ENCODE data around the gene ADARB1. TPM values are rescaled to one million over a fixed set of nuclear protein-coding genes. Genes with fewer than 3 reads are reported as not detected.

The ADARB1 gene
- total and polyA plus RNA-seq, 2 of the 4 experiments (the other 2 are of a cell fraction), result 39.8 to 47.3 TPM

GRCh38 chr21:45034556-45035476, 39.6 kb upstream of the ADARB1 start:
- intact Hi-C loops (cut with micrococcal nuclease), result no loop called here

More at GRCh38 chr21:45034556-45035476, 39.6 kb upstream of the ADARB1 start:
- no peaks in the 10 kb centered on the region; a peak in 1 of 4 replicates for H3K79me1 ChIP-seq (ENCODE audit: low read depth in 1 of 2, low read length in 2 of 2)
- H3K27ac ChIP-seq (ENCODE audit: insufficient read depth, low read length), result peak overlapping the region; percentile 54; the same call in 1 of the 2 replicates
- H3K4me1 ChIP-seq (ENCODE audit: control insufficient read depth, insufficient read depth, low read length), result peaks cover 23% of the 10 kb centered on the region
- no peak for ATAC-seq (ENCODE audit: low read depth)
- peak overlapping the region; percentile 93 for H2BK120ac ChIP-seq (ENCODE audit: low read depth, low read length)
- H4K91ac ChIP-seq (ENCODE audit: insufficient read depth, low read depth, low read length), result peak overlapping the region; percentile 68; the same call in 1 of the 2 replicates
- no peaks in the 10 kb centered on the region for H3K36me3 ChIP-seq (ENCODE audit: control insufficient read depth, insufficient read depth, low read length)
- 79% methylated on average over 6 of the region's 23 CpGs; no CpG with 5 or more reads in 1 of the 2 experiments for WGBS, 2 experiments (ENCODE audit: extremely low coverage in 2 of 2, insufficient read length in 1 of 2)
- H2BK5ac ChIP-seq (ENCODE audit: low read depth, low read length, poor library complexity, severe bottlenecking), result peak overlapping the region; percentile 55
- peak overlapping the region; percentile 84; the same call in 1 of the 2 replicates for H2BK20ac ChIP-seq (ENCODE audit: low read depth, low read length)
- peak overlapping the region; percentile 43; the same call in 2 of the 3 replicates for H2BK15ac ChIP-seq (ENCODE audit: low read depth, low read length)
- H4K5ac ChIP-seq (ENCODE audit: low read depth, low read length), result peak overlapping the region; percentile 26; the same call in 1 of the 2 replicates
- BruUV-seq (replicated peaks), result no TSS peak
- POLR2A ChIA-PET (ENCODE audit: unreplicated experiment), result interaction anchor here (0.5 kb wide), 1 partner anchor 108 kb away, joined by 5 read pairs; no protein-coding TSS in a partner anchor
- dilution Hi-C loops (cut with HindIII; ENCODE audit: low sequenced_read_pairs, unreplicated experiment), result no loop called here
- H3K9me1 ChIP-seq (ENCODE audit: insufficient read depth, low read length), result peaks cover 5% of the 10 kb centered on the region; the same call in 1 of the 2 replicates
- in situ Hi-C loops (cut with MboI; ENCODE audit: low sequenced_read_pairs), result no loop called here
- H2AK5ac ChIP-seq (ENCODE audit: low read depth, low read length), result peak overlapping the region; percentile 98
- H3K56ac ChIP-seq (ENCODE audit: extremely low read depth, insufficient read depth, low read length), result no peak overlapping the region
- peak overlapping the region; percentile 70 for H3K18ac ChIP-seq (ENCODE audit: low read depth, low read length)
- peaks cover 5% of the 10 kb centered on the region; the same call in 1 of the 2 replicates for H3K9me3 ChIP-seq (ENCODE audit: control insufficient read depth, insufficient read depth, low read length)
- peak overlapping the region; percentile 57 for H2AK9ac ChIP-seq (replicated peaks; ENCODE audit: low read depth, low read length, poor library complexity)
- H4K8ac ChIP-seq (ENCODE audit: low read depth in 2 of 2, low read length in 2 of 2), result peak overlapping the region in 1 of 2 experiments; percentile 56; a peak in 2 of 4 replicates
- peak overlapping the region; percentile 39 for H3K9ac ChIP-seq (ENCODE audit: low read depth, low read length)
- no peak for TF ChIP-seq USF2 (IDR thresholded peaks at IDR 0.05; ENCODE audit: low read depth, low read length)
- no peak for DNase-seq
- no peaks in the 10 kb centered on the region for H4K20me1 ChIP-seq (ENCODE audit: insufficient read depth, low read length)
- H3K14ac ChIP-seq (replicated peaks; ENCODE audit: low read depth, low read length), result peak overlapping the region; percentile 28; the same call in 1 of the 2 replicates
- H3K27me3 ChIP-seq (ENCODE audit: control insufficient read depth, insufficient read depth, low read length), result no peaks in the 10 kb centered on the region; the same call in 1 of the 2 replicates
- H3K4me3 ChIP-seq (ENCODE audit: insufficient read depth, low read depth, low read length), result no peak overlapping the region
- peak overlapping the region; percentile 53 for H2AFZ ChIP-seq (replicated peaks; ENCODE audit: low read length, poor library complexity)
- peak overlapping the region; percentile 67; the same call in 1 of the 2 replicates for H3K23ac ChIP-seq (ENCODE audit: low read depth, low read length)
- peak overlapping the region; percentile 81 for H3K4ac ChIP-seq (ENCODE audit: low read depth, low read length)
- CTCF ChIA-PET, result no interaction called here
- peak overlapping the region; percentile 57; the same call in 1 of the 2 replicates for H3K4me2 ChIP-seq (ENCODE audit: low read depth, low read length)

All from IMR-90 (cell line).